Fibroblast of peridontal ligament (primary cell): ENCODE results near the gene RSL24D1.
A peak's percentile ranks its signal among the peaks of the same experiment; 100 is the strongest.

ENCODE experiments used
- DNase-seq: peaks from one replicate; pipeline ENCODE4 v3.0.0-alpha.2; 2010; ENCODE audit errors: extremely low read depth

RSL24D1 gene

DNA sequence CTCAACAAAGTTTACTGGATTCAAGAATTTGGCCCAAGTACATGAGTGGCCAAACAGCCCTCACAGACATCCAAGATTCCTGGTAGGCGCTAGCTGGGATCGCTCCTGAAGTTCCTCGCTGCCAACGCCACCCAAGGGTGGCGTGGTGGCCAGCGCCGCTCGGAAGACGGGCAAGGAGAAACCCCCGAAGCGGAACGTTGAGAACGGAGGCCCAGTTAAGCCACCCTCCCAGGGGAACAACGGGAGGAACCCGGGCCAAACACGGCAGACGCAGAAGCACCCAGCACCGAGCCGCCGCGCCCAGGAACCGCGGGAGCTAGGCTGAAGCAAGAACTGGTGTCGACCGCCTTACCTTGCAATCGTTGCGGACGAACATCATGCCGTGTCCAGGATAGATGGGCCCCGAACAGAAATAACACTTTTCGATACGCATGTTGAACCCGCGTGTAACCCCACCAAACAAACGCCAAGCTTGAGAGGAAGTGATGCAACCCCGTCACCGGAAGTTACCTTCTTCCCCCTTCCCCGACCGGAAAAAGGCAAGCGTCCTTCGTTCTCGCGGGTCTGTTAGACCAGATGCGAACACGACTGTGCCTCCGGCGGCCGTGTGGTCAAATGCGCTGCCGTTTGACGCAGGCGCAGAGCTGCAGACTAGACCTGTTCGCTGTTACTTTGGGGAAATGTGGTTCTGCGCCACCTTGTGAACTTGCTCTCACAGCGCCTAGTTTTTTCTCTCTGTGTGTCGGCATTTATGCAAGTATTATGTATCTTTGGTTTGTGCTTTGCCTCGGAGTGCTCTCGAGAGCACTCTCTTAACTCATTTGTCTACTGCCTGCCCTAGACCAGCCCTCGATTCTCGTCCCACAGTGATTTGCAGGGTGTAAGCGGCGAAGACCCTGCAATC is at the start of gene RSL24D1:
Gene RSL24D1, minus strand, starts transcription at position 484 of the 904 bp plus-strand sequence. Its CDS starts 51 bp downstream, at position 433.
- peak; percentile 99 for DNase-seq

DNA sequence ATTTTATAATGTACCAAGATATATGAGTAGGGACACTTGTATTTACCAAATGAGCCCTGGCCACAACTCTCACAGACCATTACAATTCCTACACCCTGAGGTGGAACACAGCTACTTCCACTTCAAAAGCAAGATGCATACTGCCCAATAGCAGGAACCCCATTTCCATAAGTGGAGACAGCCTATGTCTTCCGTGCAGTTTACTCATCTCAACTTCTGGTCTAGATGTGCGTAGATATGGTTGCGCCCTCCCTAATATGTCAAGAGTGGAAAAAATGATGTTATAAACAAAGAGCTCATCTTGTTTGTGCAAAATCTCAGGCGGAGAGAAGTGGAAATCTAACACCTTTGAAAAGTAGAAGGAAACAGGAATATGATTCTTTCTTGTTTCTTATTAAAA is 48.3 kb upstream of the RSL24D1 start:
- no peak for DNase-seq

DNA sequence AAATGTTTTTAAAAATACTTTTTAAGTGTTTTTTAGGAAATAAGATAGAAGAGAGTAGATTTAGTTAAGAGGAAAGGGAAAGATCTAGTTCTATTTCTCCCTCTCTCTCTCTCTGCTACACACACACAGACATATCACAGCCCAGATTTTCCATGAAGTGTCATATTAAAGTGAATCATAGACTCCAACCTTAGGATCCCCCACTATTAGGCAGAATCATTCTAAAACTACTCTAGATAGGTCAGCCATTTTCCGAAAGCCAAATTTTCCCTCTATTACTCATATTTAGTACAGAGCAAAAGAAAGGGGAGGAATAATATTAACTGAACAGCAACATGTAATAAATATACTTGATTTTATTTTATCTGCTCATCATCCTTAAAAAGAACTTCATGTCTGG is 45.1 kb upstream of the RSL24D1 start:
- no peak for DNase-seq

DNA sequence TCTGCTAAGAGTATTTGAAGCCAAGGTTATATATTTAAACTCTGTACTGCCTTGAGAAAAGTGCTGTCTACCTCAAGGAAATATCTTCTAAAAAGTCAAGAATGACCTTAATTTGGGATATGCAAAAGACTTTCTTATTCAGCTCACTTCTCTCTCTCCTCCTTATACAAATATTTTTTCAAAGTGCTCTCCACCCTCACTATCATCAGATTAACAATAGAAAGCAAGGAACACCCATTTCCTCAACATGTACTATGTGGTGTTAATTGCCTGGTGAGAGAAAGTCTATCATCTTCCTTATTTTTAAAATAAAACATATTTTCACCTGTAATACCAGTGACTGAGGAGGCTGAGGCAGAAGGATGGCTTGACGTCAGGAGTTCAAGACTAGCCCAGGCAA is 44.4 kb upstream of the RSL24D1 start:
- DNase-seq, result no peak

DNA sequence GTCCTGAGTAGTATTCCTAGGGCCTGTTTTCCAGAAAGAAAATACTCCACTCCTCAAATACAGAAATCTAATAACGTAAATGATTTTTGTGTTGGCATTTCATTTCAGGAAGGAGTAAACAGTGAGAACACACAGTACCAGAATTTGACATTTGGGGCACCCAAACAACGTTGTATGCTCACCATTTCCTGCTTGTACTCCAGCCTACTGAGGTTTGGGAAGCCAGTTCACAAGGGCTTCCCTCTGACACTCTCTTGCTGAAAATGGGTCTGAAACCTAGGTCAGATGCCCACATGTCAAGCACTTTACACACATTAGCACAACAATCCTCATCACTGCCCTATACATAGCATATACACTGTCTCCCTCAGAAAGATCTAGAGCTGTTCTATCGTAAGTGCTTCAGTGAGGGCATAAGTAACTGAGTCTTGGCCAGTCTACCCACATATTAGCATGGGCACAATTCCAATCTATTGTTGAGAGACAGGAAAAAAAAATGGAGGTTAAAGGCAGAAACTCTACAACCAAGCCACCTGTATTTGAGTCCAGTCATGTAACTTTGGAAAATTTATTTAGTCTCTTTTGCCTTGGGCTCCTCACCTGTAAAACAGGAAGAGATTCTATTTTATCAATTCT is 43.5 kb upstream of the RSL24D1 start:
- DNase-seq, result no peak

DNA sequence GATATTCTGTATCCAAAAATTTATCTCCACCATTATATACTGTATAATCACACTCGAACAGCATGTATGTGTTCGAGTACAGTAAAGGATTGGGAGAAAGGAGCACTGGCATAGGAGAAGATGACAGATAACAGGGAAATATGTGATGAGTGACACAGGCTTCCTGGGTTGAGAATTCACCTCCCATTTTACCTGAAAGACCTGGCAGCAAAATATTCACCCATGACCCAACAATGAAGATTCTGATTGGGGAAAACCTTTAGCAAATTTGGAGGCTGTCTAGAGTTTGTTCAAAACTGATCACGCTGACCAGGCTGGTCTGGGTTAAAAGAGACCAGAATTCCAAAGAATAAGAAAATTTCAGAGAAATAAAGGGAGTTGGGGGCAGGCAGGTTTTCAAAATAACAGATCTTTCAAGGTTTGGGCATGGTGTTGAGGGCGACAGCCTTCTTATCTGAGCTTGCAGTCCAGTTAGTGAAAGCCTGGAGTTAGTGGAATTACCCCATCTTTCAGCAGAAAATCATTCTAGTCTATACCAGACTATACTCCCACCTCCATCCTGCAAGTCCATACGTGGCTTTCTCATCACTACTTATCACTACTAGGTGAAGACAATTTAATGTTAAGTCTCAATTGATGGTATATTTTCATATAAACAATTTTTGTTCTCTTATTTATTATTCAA is 42.8 kb upstream of the RSL24D1 start:
- no peak for DNase-seq

DNA sequence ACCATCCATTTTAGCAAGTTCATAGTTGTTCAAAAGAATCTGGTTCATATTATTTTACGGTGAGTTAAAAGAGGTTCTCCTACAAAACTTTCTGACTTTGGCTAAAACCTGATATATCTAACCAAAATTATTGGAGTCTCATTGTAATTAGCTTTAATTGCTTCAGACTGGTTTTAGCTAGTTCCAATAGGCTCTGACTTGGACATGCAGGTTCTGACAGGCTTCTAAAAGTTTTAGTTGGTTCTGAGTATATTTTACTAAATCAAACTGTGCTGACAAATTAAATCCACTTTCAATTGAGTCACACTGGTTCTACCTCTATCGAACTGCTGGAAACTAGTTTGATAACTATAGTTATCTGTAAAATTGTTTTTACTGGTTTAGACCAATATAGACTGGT is 42.1 kb upstream of the RSL24D1 start:
- no peak for DNase-seq

DNA sequence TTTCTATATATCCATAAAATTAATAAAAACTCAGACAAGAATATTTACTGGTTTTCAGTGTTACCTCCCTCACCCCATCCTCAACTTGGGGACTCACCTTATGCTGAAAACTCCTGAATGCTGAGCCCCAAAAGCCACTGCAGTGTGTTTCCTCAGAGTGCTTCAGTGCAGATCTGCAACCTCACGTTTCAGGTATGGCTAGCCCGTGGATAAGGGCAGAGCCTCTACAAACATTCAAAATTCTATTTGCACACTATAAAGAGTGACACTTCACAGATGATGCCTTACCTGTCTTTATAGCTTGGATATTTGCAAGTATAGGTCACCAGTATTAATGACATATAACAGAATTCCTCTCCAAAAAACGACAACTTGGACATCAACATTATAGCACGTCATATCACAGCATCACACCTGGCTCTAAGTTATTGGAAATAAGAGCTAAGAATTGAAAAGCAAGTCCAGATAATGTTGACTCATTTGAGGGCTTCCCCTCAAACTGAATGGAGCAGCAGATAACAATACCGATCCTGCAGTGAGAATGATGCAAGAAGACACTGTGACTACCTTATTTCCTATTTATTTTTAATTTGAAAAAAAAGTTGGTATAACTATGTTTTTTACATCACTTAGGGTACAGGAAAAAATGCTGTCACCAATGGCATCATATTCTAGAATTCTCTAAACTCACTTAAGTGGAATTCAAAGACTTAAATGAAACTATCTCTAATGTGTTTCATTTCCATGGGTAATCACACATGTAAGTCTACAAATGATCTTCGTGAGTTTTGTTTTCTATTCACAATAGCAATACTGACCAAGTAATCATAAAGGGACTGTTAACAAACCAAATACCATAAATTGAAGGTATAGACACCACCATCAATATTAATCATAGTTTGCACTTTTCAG is 40.7 kb upstream of the RSL24D1 start:
- DNase-seq, result no peak

DNA sequence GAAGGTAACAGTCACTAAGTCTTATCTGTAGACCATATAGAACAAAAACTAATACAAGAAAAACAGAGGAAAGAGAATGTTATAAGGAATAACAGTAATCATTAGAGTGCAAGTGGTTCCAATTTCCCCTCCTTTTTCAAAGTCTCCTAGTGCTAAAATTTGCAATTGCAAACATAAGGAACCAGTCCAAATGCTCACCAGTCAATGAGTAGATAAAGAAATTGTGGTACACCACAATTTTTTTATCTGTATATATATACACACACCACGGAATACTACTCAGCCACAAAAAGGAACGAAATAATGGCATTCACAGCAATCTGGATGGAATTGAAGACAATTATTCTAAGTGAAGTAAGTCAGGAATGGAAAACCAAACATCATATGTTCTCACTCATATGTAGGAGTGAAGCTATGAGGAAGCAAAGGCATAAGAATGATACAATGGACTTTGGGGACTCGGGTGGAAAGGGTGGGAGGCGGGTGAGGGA is 38.9 kb upstream of the RSL24D1 start:
- no peak for DNase-seq

DNA sequence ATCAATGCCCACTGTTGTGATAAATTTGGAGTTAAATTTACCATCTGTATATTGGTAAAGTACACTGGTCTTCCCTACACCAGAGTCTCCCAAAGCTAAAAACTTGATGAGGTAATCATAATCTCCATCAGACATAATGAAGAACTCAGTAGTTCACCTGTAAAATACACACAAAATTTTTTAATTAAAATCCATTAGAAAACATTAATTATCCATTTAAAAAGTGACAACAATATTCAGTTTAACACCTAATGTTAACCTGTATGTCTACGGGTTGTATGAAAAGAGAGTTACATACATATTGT is 38.0 kb upstream of the RSL24D1 start:
- DNase-seq, result no peak

DNA sequence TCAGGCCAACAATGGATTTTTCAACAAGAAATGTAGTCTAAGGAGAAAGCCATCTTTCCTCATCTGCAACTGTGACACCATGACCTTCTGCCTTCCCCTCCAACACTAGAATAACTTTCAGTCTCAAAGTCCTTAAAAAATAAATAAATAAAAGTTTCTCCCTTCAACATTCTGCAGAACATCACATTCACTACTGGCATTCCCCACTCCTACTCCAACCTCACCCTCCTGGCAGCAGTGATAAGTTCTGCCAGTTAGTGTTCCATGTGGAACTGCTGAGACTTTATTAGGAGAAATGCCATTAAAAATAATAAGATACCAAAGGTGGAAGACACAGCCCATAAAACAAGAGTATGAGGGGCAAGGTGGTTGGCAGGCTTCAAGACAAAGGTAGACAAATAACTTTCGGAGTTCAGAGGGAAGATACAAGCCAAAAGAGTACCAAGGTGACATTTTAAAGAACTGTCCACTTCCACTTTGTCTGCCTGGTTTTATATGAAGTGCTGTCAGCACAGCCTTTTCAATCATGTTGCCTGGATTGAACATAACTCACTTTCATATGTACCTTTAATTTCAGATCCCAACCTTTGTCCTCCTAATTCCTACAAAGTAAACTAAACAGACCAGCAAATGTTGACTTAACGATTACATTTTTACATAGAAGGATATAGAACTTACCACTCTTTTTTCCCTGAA is 37.5 kb upstream of the RSL24D1 start:
- DNase-seq, result no peak

DNA sequence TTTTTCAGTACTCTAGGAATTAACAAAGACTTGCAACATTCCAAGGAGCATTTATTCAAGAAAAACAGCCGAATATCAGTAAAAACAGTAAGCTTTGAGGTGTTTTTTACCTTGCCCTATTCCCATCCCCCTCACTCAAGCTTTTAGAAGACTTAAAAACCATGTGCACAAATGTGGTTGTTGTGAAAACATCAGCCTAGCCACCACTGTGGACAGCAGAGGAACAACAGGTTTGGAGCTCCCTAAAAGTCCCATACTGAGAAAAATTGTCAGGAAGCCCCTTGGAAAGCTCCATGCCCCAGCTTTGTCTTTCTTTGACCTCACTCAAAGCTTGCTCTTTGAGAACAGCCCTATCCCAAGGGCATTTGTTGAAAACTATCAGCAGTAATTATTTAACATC is 34.7 kb upstream of the RSL24D1 start:
- DNase-seq, result no peak

DNA sequence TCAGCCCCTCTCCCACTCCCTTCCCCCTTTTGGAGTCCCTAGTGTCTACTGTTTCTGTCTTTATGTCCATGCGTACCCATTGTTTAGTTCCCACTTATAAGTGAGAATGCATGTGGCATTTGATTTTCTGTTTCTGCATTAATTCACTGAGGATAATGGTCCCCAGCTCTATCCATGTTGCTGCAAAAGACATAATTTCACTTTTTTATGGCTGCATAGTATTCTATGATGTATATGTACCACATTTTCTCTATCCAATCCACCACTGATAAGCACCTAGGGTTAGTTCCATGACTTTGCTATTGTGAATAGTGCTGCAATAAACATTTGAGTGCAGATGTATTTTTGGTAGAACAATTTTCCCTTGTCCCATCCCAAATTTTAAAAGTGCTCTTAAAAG is 34.2 kb upstream of the RSL24D1 start:
- no peak for DNase-seq

DNA sequence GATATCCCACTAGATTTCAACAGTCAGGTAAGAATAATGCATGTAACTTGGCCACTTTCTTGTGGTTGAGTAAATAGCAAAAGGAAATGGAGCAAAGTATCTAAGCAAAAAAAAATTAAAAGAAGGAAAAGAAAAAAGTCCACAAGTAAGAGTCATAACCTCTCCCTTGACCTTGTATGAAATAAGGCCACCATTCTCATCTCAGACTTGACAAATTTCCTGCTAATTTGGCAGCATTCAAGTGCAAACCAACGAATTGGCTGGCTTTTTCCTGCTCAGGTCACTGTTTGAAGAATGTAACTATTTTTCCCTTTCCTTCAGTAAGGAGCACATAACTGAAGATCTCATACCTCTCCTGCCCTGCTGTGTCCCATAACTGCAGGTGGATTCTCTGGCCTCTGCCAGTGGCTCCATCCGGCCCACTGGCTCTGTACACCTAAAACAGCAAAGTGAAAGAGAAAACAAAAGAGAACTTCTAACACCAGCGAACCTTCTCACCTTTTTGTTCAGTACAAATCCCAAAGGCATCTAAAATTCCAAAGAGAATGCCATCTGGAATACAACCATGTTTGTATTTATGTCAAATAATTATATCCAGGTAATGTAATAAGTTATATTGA is 33.4 kb upstream of the RSL24D1 start:
- DNase-seq, result no peak

DNA sequence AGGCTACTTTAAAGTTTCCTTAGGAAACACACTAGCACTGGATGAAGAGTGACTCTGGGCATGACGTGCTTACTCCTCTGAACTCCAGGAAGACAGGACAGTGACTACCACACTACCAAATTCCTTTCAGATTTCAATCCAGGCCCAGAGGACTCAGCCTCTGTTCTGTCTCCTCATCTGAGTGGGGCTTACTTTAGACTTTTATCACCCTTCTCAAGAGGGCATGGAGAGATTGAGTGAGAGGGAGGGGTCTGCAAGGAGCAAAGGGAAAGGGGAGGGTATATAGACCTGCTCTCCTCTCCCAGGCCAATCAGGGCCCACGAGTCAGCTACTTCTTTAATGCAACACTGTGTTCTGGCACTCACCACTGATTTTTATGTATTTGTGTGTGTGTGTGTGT is 29.4 kb upstream of the RSL24D1 start:
- DNase-seq, result no peak

DNA sequence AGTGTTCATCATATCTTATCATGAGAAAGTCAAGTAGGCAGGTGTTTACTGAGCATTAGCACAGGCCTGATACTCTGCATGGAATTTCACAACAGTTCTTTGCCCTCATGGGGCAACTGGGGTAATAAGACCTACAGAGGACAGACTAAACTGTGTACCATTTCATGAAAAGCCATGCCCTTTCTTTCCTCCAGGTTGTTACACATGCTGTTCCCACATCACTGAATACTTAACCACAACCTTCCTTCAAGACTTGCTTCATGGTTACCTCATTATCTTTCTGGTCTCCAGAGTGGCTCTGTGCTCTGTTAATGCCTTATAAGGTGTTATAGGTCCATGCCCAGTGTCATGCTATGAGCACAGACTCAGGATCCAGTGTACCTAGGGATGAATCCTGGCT is 28.2 kb upstream of the RSL24D1 start:
- DNase-seq, result no peak

DNA sequence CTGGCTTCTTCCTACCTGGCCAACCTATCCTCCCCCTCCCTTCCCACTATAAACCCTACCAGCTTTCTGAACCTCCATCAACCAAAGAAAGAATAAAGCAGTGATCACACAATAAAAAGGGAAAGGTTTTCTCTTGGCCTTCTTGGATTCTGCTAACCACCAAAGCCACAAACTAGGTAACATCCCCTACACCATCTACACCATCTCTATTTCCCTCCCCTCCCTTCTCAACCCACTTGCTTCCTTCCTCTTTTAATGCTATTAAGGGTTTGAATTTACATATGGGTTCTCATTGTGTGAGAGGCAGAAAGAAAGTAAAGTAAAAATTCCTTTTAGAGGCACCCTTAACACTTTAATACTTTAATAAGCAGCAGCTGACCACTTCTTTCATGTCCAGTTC is 25.8 kb upstream of the RSL24D1 start:
- no peak for DNase-seq

DNA sequence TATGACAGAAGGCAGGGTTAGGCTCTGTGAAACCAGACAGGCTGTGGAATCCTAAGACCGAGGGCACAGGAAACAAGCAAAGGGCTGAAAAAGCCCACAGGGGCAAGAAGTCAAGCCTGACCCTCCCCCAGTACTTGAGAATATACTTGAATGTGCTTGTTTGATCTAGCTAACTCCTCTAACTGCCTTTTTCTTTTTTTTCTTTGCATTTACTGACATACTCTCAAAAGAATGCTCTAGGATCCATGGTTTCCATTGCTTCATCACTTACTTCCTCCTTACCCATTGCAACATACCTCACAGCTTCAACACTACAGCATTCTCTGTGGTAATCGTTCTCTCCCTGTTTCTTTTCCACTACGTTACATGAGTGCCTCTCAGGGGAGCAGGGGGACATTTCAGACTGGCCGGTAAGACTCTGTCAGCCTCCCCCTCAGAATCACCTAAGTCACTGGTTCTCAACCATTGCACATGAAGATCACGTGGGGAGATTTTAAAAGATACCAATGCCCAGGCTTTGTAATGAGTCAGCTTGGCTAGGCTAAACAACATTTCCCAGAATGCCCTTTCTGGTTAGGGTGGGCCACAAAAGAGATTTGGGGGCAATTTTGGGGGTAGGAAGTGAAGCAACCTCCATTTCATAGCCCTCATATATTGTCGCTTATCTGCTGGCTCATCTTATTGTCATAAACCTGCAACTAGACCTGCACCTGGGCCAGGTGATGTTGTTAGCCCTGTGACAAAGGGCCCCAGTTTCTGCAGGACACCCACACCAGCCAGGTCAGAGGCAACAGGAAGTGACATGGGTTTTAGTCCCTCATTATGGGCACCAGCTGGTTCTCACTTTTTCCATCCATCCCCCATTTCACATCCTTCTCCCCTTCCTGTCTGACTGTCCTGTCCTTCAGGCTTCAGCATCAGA is 24.6 kb upstream of the RSL24D1 start:
- peak; percentile 97 for DNase-seq

DNA sequence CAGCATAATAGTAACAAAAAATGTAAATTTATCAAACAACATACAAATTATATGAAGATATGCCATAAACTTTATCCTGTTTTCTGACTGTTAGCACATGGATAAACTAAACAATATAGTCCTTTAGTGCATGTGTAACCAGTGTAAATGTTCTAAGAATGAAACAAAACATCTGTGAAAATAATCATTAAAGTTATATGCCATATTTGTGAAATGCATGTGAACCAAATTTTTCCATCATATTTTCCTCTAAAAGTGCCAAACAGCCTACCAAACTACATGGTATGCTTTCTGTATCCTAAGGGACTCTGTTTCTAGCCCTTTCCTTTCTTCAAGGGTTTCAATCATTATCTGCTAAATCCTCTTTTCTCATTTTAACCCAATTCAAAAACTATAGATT is 23.9 kb upstream of the RSL24D1 start:
- peak; percentile 21 for DNase-seq

DNA sequence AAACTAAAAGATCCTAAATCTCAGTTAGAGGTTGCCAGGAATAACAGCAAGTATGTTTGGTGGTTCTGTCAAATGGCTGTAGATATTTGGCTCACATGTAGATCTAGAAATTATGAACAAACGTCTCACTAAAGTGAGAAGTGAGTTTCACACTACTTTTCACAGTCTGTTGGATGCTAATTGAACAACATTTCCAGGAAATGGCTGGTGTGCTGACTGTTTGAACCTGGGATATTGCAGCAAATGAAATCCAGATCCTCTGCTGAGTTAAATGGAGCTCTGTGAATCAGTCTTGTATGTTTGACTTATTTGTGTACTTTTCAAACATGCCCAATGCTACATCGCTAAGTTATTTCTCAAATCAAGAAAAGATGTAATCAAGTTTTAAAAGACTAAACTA is 21.3 kb upstream of the RSL24D1 start:
- DNase-seq, result peak; percentile 56
